HepG2 (cell line): ENCODE measurements around the gene NPTXR. TPM values are rescaled to one million over a fixed set of nuclear protein-coding genes. Genes with fewer than 3 reads are reported as not detected.

ENCODE experiments used
- ATAC-seq: fragments of 200-7000 bp; cut with Tn5 transposase; 3 replicates; pipeline ENCODE4 v1.9.1; 2020; ENCODE audit warnings: mild to moderate bottlenecking, moderate library complexity
- BruUV-seq: library from RNA; stranded (reverse); fragments of 400-500 nt; replicated peaks from 2 replicates; lab custom pipeline; 2021; lab: Mats Ljungman, UMichigan
- CTCF ChIA-PET: fragments of 300-600 bp; formaldehyde crosslinking; extraction: SDS; loops from one replicate; lab custom pipeline; 2021; ENCODE audit warnings: low total read pairs, inconsistent platforms, low intra/inter-chr PET ratio; lab: Yijun Ruan, JAX
- POLR2A ChIA-PET: fragments of 350-600 bp; sonication (Branson Sonifier 250); formaldehyde crosslinking; loops from one replicate; lab custom pipeline; 2020; ENCODE audit warnings: antibody characterized with exemption, inconsistent platforms; lab: Yijun Ruan, JAX
- DNase-seq: peaks from one replicate; pipeline ENCODE4 v3.0.0-alpha.2; 2015; ENCODE audit warnings: low spot score
- FAIRE-seq: peaks from 3 replicates; lab custom pipeline; 2011; peaks lifted over from hg19 to GRCh38; lab: Jason Lieb, UNC
- H2AFZ ChIP-seq: one replicate; pipeline ENCODE4 v1.6.1; 2011; ENCODE audit warnings: low read length, inconsistent platforms
- H3K27ac ChIP-seq: fragments of 300-600 bp; 3 replicates; pipeline ENCODE4 v1.8.0; 2011; ENCODE audit warnings: mixed run types, mild to moderate bottlenecking, mixed read lengths, low read length, inconsistent platforms; ENCODE audit not compliant: insufficient read depth; ENCODE audit errors: extremely low read length
- H3K27me3 ChIP-seq, 2 experiments: fragments of 200-600 bp in 1 of 2; 2 replicates in 1 of 2; 3 replicates in 1 of 2; pipeline versions ENCODE4 v1.6.0 to v1.8.0; 2011; ENCODE audit warnings: low read length in 2 of 2, mild to moderate bottlenecking in 2 of 2, moderate library complexity in 2 of 2, inconsistent platforms in 1 of 2; ENCODE audit not compliant: insufficient read depth in 2 of 2, control insufficient read depth in 1 of 2
- H3K36me3 ChIP-seq, 2 experiments: fragments of 200-600 bp in 1 of 2; replicated peaks in 1 of 2; 2 replicates in 1 of 2; 3 replicates in 1 of 2; pipeline versions ENCODE4 v1.5.1 to v1.8.0; 2011; ENCODE audit warnings: low read length in 2 of 2, inconsistent platforms in 1 of 2; ENCODE audit not compliant: insufficient read depth in 2 of 2, control insufficient read depth in 1 of 2
- H3K4me1 ChIP-seq: 2 replicates; pipeline ENCODE4 v1.5.1; 2012; ENCODE audit warnings: low read length, inconsistent platforms; ENCODE audit not compliant: insufficient read depth
- H3K4me2 ChIP-seq: 2 replicates; pipeline ENCODE4 v1.6.0; 2011; ENCODE audit warnings: low read depth, low read length, inconsistent platforms
- H3K4me3 ChIP-seq, 3 experiments: fragments of 200-600 bp in 1 of 3; sonication (generic), shearing (Covaris generic) in 1 of 3; replicated peaks in 1 of 3; 2 replicates each; pipeline ENCODE4 v1.5.1; 2011 to 2016; ENCODE audit warnings: low read length in 3 of 3, inconsistent platforms in 2 of 3, low read depth in 2 of 3, mild to moderate bottlenecking in 2 of 3, control low read depth in 1 of 3, mixed read lengths in 1 of 3; ENCODE audit not compliant: insufficient read depth in 1 of 3
- H3K79me2 ChIP-seq: one replicate; pipeline ENCODE4 v1.6.1; 2011; ENCODE audit warnings: low read length, inconsistent platforms; ENCODE audit not compliant: insufficient read depth
- H3K9ac ChIP-seq: 2 replicates; pipeline ENCODE4 v1.6.0; 2011; ENCODE audit warnings: mild to moderate bottlenecking, low read depth, low read length, inconsistent platforms; ENCODE audit not compliant: insufficient read depth
- H3K9me3 ChIP-seq: 2 replicates; pipeline ENCODE4 v1.5.1; 2012; ENCODE audit warnings: mild to moderate bottlenecking, low read length
- H4K20me1 ChIP-seq: 2 replicates; pipeline ENCODE4 v1.6.0; 2011; ENCODE audit warnings: inconsistent platforms, mild to moderate bottlenecking, low read length, moderate library complexity; ENCODE audit not compliant: insufficient read depth
- STAT5B ChIP-seq: sonication (generic); formaldehyde crosslinking; IDR thresholded peaks from 2 replicates; pipeline ENCODE4 v1.4.0; 2020; ENCODE audit warnings: missing genetic modification reagents
- ZNF816 ChIP-seq: sonication (generic); formaldehyde crosslinking; IDR thresholded peaks from 2 replicates; pipeline ENCODE4 v1.8.0; 2022; ENCODE audit warnings: missing genetic modification reagents, mild to moderate bottlenecking, borderline replicate concordance
- WGBS: methylation state at CpG from one replicate; pipeline ENCODE4 v1.1.6; 2017; ENCODE audit warnings: low lambda C conversion rate; 5-methylcytosine and 5-hydroxymethylcytosine counted together
- in situ Hi-C: cut with HindIII; loops from 2 replicates; pipeline ENCODE4 v1.10.0; 2017; ENCODE audit warnings: low pct_unique_long_range_greater_than_20kb; ENCODE audit not compliant: extremely low pct_ligation_motif_present
- intact Hi-C: fragments of 100-400 bp; cut with micrococcal nuclease; formaldehyde crosslinking; loops from one replicate; pipeline ENCODE4 v1.10.0; 2022; ENCODE audit not compliant: unreplicated experiment
- polyA plus RNA-seq, 8 experiments: library from polyadenylated mRNA; depleted of rRNA in 3 of 8; stranded (reverse) in 7 of 8; unstranded in 1 of 8; fragments of >200 nt; fragmentation: Illumina TruSeq in 4 of 8; extraction: Trizol in 4 of 8; gene quantifications; 2 replicates each; pipeline versions ENCODE4 v1.2.1 to v1.2.3, GENCODE V29; 2011 to 2016; ENCODE audit warnings: low read depth in 4 of 8, missing spikeins in 1 of 8, mixed read lengths in 1 of 8; ENCODE audit not compliant: insufficient read depth in 1 of 8
- total RNA-seq, 5 experiments: library from RNA; depleted of rRNA; stranded (reverse); fragments of >200 nt; fragmentation: Illumina TruSeq; extraction: Trizol; gene quantifications; 2 replicates each; pipeline ENCODE4 v1.2.3, GENCODE V29; 2016; ENCODE audit warnings: low read depth in 1 of 5
- TF ChIP-seq, protein P1 (sequence below): sonication (generic); formaldehyde crosslinking; IDR thresholded peaks from 2 replicates; pipeline ENCODE4 v1.4.0; 2020; ENCODE audit warnings: missing genetic modification reagents
- TF ChIP-seq, protein P2 (sequence below), 2 experiments: fragments of 450-650 bp in 1 of 2; sonication (generic) in 1 of 2; formaldehyde crosslinking in 1 of 2; IDR thresholded peaks; 2 replicates each; pipeline versions ENCODE4 v1.6.1 to v1.8.0; 2016 to 2022; ENCODE audit warnings: antibody characterized with exemption in 1 of 2, mild to moderate bottlenecking in 1 of 2, missing genetic modification reagents in 1 of 2
- TF ChIP-seq, protein P3 (sequence below): sonication (generic); formaldehyde crosslinking; IDR thresholded peaks from 2 replicates; pipeline ENCODE4 v1.8.1; 2022; ENCODE audit warnings: mild to moderate bottlenecking, missing genetic modification reagents
- TF ChIP-seq, protein P4 (sequence below): sonication (generic); formaldehyde crosslinking; IDR thresholded peaks from 2 replicates; pipeline ENCODE4 v1.5.1; 2020; ENCODE audit warnings: missing genetic modification reagents, mild to moderate bottlenecking, borderline replicate concordance

The NPTXR gene
- total and polyA plus RNA-seq, 2 of the 13 experiments (the other 11 are each of a cell fraction or from before 2014, with no cell fraction given), result 2.6 to 4.8 TPM

DNA sequence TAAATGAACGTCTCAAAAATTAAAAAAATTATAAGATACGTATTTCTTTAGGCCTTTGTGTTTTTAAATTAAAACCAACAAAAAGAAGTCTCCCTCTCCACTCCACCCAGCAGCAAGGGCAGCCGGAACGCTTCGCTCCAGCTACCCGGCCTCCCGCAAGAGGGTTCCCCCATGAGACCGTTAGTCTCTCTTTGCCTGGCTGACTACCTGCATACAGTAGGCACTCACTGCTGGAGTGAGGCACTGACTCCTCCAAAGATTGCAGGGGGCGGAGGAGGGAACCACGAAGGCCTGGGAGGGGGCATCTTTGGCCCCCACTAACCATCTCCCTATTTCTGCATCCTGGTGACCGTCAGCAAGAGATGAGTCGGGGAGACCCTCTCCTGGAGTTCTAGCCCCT is 18.1 kb upstream of the NPTXR start:
- Histone ChIP-seq H4K20me1 (no peaks in the 10 kb centered on the region), H3K36me3 (no peaks in the 10 kb centered on the region), H3K4me3 (no peak overlapping the region), H3K4me1 (peaks cover 58% of the 10 kb centered on the region), H3K9ac (no peak overlapping the region), H3K27me3 (no peaks in the 10 kb centered on the region), H2AFZ (no peak overlapping the region), H3K4me2 (no peak overlapping the region), H3K79me2 (no peaks in the 10 kb centered on the region), H3K27ac (no peak overlapping the region), H3K9me3 (no peaks in the 10 kb centered on the region)
- WGBS, result 74% methylated on average over 12 of the region's 12 CpGs
- BruUV-seq, result no TSS peak
- DNase-seq (no peak), ATAC-seq (no peak), FAIRE-seq (no peak)
- in situ Hi-C loops, result no loop called here
- POLR2A ChIA-PET, result interaction anchor here (0.6 kb wide), 1 partner anchor 19 kb away, joined by 3 read pairs; no protein-coding TSS in a partner anchor
- intact Hi-C loops, result no loop called here
- CTCF ChIA-PET, result interaction anchor here (1.1 kb wide), 1 partner anchor 93 kb away, joined by 3 read pairs; no protein-coding TSS in a partner anchor
- TF ChIP-seq, protein P1, sequence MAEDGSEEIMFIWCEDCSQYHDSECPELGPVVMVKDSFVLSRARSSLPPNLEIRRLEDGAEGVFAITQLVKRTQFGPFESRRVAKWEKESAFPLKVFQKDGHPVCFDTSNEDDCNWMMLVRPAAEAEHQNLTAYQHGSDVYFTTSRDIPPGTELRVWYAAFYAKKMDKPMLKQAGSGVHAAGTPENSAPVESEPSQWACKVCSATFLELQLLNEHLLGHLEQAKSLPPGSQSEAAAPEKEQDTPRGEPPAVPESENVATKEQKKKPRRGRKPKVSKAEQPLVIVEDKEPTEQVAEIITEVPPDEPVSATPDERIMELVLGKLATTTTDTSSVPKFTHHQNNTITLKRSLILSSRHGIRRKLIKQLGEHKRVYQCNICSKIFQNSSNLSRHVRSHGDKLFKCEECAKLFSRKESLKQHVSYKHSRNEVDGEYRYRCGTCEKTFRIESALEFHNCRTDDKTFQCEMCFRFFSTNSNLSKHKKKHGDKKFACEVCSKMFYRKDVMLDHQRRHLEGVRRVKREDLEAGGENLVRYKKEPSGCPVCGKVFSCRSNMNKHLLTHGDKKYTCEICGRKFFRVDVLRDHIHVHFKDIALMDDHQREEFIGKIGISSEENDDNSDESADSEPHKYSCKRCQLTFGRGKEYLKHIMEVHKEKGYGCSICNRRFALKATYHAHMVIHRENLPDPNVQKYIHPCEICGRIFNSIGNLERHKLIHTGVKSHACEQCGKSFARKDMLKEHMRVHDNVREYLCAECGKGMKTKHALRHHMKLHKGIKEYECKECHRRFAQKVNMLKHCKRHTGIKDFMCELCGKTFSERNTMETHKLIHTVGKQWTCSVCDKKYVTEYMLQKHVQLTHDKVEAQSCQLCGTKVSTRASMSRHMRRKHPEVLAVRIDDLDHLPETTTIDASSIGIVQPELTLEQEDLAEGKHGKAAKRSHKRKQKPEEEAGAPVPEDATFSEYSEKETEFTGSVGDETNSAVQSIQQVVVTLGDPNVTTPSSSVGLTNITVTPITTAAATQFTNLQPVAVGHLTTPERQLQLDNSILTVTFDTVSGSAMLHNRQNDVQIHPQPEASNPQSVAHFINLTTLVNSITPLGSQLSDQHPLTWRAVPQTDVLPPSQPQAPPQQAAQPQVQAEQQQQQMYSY, result no peak
- TF ChIP-seq, protein P2, sequence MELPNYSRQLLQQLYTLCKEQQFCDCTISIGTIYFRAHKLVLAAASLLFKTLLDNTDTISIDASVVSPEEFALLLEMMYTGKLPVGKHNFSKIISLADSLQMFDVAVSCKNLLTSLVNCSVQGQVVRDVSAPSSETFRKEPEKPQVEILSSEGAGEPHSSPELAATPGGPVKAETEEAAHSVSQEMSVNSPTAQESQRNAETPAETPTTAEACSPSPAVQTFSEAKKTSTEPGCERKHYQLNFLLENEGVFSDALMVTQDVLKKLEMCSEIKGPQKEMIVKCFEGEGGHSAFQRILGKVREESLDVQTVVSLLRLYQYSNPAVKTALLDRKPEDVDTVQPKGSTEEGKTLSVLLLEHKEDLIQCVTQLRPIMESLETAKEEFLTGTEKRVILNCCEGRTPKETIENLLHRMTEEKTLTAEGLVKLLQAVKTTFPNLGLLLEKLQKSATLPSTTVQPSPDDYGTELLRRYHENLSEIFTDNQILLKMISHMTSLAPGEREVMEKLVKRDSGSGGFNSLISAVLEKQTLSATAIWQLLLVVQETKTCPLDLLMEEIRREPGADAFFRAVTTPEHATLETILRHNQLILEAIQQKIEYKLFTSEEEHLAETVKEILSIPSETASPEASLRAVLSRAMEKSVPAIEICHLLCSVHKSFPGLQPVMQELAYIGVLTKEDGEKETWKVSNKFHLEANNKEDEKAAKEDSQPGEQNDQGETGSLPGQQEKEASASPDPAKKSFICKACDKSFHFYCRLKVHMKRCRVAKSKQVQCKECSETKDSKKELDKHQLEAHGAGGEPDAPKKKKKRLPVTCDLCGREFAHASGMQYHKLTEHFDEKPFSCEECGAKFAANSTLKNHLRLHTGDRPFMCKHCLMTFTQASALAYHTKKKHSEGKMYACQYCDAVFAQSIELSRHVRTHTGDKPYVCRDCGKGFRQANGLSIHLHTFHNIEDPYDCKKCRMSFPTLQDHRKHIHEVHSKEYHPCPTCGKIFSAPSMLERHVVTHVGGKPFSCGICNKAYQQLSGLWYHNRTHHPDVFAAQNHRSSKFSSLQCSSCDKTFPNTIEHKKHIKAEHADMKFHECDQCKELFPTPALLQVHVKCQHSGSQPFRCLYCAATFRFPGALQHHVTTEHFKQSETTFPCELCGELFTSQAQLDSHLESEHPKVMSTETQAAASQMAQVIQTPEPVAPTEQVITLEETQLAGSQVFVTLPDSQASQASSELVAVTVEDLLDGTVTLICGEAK (IDR thresholded peaks at IDR 0.05), result no peak
- TF ChIP-seq, protein P2 (CRISPR knock-in tag; IDR thresholded peaks at IDR 0.05), result no peak
- TF ChIP-seq ZNF816 (CRISPR knock-in tag) (no peak), STAT5B (no peak)
- TF ChIP-seq, protein P3, sequence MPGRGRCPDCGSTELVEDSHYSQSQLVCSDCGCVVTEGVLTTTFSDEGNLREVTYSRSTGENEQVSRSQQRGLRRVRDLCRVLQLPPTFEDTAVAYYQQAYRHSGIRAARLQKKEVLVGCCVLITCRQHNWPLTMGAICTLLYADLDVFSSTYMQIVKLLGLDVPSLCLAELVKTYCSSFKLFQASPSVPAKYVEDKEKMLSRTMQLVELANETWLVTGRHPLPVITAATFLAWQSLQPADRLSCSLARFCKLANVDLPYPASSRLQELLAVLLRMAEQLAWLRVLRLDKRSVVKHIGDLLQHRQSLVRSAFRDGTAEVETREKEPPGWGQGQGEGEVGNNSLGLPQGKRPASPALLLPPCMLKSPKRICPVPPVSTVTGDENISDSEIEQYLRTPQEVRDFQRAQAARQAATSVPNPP (CRISPR knock-in tag), result no peak
- TF ChIP-seq, protein P4, sequence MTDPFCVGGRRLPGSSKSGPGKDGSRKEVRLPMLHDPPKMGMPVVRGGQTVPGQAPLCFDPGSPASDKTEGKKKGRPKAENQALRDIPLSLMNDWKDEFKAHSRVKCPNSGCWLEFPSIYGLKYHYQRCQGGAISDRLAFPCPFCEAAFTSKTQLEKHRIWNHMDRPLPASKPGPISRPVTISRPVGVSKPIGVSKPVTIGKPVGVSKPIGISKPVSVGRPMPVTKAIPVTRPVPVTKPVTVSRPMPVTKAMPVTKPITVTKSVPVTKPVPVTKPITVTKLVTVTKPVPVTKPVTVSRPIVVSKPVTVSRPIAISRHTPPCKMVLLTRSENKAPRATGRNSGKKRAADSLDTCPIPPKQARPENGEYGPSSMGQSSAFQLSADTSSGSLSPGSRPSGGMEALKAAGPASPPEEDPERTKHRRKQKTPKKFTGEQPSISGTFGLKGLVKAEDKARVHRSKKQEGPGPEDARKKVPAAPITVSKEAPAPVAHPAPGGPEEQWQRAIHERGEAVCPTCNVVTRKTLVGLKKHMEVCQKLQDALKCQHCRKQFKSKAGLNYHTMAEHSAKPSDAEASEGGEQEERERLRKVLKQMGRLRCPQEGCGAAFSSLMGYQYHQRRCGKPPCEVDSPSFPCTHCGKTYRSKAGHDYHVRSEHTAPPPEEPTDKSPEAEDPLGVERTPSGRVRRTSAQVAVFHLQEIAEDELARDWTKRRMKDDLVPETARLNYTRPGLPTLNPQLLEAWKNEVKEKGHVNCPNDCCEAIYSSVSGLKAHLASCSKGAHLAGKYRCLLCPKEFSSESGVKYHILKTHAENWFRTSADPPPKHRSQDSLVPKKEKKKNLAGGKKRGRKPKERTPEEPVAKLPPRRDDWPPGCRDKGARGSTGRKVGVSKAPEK (CRISPR knock-in tag), result no peak
